ENCODE measurements around the gene GNA14.

GRCh38 chr9:77640741-77641580, 7.2 kb downstream of the GNA14 start:
- TF ChIP-seq CTCF (IDR thresholded peaks at IDR 0.05) (no peak), POLR2A (IDR thresholded peaks at IDR 0.05) (no peak)

All from right lobe of liver (tissue), 4 donors.